Stimulated activated CD8-positive, alpha-beta memory T cell treated with anti-CD3 and anti-CD28 coated beads, Interleukin-7, amount 100 ng/mL, for 24 hours (primary cell): ENCODE measurements around the gene IFT22.
"Not testable (repeated sequence)": the region's sequence is repeated elsewhere in the genome, so short reads cannot be mapped to it uniquely, and the experiment has no call there.

Experiments used
- DNase-seq: peaks from one replicate; pipeline ENCODE4 v3.0.0-alpha.2; 2020; ENCODE audit warnings: low read depth

The IFT22 gene

DNA sequence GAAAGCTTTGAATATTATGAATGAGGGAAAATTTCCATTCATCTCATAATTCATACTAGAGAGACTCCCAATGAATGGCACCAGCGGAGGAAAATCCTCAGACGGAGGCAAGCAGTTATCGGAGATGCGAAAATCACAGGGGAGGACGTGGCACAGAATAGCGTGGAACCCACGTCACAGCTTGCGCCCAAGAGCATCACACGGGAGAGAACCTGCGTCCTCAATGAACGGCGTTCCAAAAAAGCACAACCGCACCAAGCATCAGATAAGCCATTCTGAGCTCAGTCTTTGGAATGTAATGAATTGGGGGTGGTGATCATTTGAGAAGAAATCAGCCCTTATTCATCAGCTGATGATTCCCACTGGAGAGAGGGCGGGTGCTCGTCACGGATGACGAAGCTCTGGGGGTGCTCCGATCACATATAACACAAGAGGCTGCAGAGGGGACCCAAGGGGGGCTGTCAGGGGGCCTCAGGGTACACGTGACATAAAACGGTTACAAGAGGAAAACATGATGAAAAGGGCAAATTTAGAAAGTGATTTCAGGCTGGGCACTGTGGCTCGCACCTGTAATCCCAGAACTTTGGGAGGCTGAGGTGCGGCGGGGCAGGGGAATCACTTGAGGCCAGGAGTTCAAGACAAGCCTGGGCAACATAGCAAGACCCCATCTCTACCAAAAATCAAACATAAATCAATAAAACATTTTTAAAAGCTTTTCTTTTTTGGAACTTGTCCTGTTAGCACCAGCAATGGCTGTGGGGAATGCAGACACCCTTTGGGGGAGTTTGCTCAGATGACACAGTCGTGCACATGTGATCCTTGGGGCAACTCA is 42.9 kb downstream of the IFT22 start:
- DNase-seq, result no peak

- DNase-seq, result no peak
Measured at GRCh38 chr7:101277155-101277554, 44.5 kb downstream of the IFT22 start.

- no peak for DNase-seq
Measured at GRCh38 chr7:101273206-101273605, 48.4 kb downstream of the IFT22 start.

- no peak for DNase-seq
Measured at GRCh38 chr7:101271021-101271420, 50.6 kb downstream of the IFT22 start.

DNA sequence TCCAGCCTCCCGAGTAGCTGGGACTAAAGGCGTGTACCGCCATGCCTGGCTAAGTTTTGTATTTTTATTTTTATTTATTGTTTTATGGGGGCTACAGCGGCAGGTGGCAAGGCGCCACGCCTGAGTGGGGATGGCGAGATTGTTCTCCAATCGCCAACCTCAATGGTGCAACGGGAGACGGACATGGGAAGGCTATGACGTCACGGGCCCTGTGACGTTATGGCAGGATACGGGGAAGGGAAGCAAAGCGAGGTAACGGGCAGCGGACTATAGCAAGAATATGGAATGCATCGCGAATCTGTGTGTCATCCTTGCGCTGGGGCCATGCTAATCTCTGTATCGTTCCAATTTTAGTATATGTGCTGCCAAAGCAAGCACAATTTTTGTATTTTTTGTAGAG is 51.9 kb downstream of the IFT22 start:
- no peak for DNase-seq

- no peak for DNase-seq
Measured at GRCh38 chr7:101265622-101266516, 55.7 kb downstream of the IFT22 start.

- DNase-seq, result not testable (repeated sequence)
Measured at GRCh38 chr7:101264102-101264706, 57.4 kb downstream of the IFT22 start.
